ENCODE data around the gene SOX9.
"Not testable (repeated sequence)": the region's sequence is repeated elsewhere in the genome, so short reads cannot be mapped to it uniquely, and the experiment has no call there.

SOX9 gene

GRCh38 chr17:72126575-72127486 lies 6.0 kb downstream of the SOX9 start:
- DNase-seq (ENCODE audit: low read depth, low spot score), result no peak

- no peak for DNase-seq (ENCODE audit: low read depth, low spot score)
Observed at GRCh38 chr17:72128039-72128438, 7.2 kb downstream of the SOX9 start.

GRCh38 chr17:72134608-72135394 lies 14.0 kb downstream of the SOX9 start:
- DNase-seq (ENCODE audit: low read depth, low spot score), result no peak

GRCh38 chr17:72135546-72136325 lies 14.9 kb downstream of the SOX9 start:
- no peak for DNase-seq (ENCODE audit: low read depth, low spot score)

- no peak for DNase-seq (ENCODE audit: low read depth, low spot score)
Observed at GRCh38 chr17:72136692-72137091, 15.9 kb downstream of the SOX9 start.

DNA sequence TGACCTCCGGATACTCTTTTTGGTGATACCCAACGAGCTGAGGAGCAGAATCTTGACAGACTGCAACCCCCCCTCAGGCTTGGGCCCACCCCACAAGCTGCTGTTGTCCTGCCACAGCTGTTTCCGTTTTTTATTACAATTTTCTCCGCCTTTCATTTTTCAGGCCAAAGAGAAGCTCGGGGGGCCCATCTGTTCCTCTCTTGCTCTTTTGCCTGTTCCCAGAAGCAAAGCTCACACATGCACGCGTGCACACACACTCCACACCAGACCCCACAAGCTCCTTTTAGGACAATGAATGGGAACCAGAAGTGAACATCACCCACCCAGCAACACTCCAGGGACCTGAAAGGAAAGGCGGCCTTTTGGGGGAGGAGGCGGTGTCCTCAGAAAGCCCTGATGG lies 16.3 kb downstream of the SOX9 start:
- DNase-seq (ENCODE audit: low read depth, low spot score), result no peak

- no peak for DNase-seq (ENCODE audit: low read depth, low spot score)
Observed at GRCh38 chr17:72139212-72139611, 18.4 kb downstream of the SOX9 start.

DNA sequence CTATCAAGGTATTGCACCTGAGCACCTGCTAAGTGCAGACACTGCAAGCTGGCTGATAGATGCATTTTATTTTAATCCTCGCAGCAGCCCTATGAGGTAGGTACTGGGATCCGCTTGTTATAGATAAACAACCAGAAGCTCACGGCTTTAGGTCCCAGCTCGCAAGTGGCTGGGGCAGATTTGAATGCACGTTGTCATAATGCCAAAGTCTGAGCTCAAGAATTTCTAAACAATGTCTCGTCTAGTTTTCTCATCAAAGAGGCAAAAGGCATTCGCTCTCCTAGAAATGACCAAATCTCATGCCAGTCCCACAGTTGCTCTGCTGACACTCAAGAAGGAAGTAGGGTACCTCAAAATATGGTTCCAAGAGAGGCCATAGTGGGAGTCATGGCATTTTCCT lies 20.5 kb downstream of the SOX9 start:
- DNase-seq (ENCODE audit: low read depth, low spot score), result no peak

- DNase-seq (ENCODE audit: low read depth, low spot score), result not testable (repeated sequence)
Observed at GRCh38 chr17:72142097-72142496, 21.3 kb downstream of the SOX9 start.

- DNase-seq (ENCODE audit: low read depth, low spot score), result no peak
Observed at GRCh38 chr17:72142614-72143013, 21.8 kb downstream of the SOX9 start.

GRCh38 chr17:72143245-72143644 lies 22.4 kb downstream of the SOX9 start:
- DNase-seq (ENCODE audit: low read depth, low spot score), result no peak

DNA sequence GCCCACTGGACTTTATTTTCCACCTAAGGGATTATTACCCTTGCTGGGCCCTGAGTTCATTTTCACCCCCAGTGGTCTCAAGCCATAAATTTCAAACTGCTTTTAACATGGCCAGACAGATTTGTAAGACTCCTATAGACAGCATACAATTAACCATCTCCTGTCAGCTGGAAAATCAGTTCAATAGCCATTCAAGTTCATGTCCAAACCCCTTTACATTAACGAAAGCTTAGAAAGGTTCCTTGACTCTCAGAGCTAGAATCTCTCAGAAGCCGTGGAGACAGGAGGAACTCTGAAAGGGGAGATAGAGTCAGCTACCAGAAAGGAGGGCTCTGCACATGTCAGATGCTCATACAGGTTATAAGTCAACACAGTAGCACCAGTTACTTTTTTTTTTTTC lies 23.3 kb downstream of the SOX9 start:
- DNase-seq (ENCODE audit: low read depth, low spot score), result no peak

- DNase-seq (ENCODE audit: low read depth, low spot score), result no peak
Observed at GRCh38 chr17:72145562-72145961, 24.7 kb downstream of the SOX9 start.

DNA sequence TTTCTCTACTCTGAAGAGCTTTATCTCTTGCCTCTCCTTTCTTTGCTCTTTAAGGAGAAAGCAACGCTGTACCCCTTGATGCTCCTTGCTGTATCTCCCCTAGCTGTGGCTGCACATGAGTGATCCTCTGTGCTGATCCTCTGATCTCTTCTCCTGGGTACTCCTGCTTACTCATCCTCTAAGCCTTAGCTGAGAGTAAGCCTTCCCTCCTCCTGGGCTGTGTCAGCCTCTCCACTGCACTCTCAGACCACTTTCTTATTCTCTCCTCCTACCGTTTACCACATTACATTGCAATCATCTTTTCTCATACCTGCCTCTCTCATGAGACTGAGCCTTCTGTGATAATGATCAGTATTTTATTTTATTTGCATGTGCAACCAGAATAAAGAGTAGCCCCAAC lies 25.1 kb downstream of the SOX9 start:
- DNase-seq (ENCODE audit: low read depth, low spot score), result no peak

- DNase-seq (ENCODE audit: low read depth, low spot score), result no peak
Observed at GRCh38 chr17:72146371-72146770, 25.6 kb downstream of the SOX9 start.

DNA sequence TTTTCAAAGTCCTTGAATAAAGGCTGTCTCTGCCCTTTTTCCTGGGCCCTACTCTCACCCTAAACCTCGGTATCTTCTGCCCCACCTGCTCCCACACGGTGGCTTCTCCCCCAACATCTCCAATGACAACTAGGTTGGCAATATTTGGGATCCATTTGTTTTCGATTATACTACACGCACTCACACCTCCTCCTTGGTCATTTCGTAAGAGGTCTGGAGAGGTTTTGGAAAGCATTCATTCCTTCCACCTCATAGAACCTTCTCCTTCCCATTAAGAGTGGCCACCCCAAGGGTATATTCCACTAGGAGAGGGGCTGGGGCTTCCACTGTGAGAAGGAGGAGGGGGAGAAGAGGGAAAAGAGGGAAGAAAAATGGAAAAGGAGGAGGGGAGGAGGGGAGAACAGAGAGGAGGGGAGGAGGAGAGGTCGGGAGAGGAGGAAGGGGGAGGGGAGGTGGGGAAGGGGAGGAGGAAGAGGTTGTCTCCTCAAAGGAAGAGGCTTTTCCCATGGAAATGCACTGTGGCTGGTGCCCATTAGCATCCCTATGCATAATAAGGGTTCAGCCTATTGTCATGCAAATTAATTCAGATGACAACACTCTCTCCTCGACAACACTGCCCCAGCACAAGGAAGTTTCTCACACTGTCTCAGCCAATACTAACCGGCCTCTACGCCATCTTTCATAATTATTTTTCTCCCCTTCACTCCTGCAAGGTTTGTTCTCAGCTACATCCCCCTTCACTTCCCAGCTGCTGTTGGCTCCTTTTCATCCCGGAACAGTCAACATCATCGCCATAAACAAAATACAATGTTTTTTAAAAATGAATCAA lies 30.0 kb downstream of the SOX9 start:
- DNase-seq (ENCODE audit: low read depth, low spot score), result no peak

DNA sequence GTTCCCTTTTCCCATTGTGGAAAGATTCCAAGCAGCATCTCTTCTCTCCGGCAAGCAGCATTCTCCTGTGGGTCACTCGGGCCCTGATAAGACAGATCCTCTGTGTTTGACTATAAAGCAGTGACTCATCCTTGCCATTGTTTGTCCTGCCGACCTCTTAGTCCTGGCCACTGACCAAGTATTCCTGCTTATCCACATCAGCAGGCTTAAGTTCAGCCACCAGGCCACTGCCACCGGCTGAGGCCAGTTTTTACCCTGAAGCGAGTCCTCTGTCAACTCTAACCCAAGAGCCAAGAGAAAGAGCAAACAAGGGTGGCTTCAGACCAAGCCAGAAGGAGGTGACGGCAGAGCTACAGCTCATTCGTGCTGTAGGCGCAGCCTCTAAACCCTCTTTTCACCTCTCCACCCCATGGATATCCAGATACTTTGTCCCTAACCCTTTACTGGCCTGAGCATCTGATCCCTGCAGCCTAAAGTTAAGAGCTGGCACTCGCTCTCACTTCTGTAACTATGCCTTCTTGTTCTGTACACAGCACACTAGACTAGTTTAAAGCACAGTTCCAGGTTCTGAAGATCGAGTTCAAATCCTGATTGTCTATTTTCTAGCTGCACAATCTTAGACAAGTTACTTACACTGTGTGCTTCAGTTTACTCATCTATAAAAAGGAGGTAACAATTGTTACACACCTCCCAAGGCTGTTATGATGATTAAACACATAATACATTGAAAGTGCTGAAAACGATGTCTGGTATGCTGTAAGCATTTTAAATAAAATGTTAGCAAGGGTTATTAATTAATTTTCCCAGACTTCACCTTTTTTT lies 31.0 kb downstream of the SOX9 start:
- DNase-seq (ENCODE audit: low read depth, low spot score), result no peak

GRCh38 chr17:72152387-72152929 lies 31.6 kb downstream of the SOX9 start:
- no peak for DNase-seq (ENCODE audit: low read depth, low spot score)

- no peak for DNase-seq (ENCODE audit: low read depth, low spot score)
Observed at GRCh38 chr17:72158895-72159885, 38.4 kb downstream of the SOX9 start.

Measured in brain pericyte (primary cell).